A673 (cell line): ENCODE data around the gene USP36. TPM values are rescaled to one million over a fixed set of nuclear protein-coding genes. Genes with fewer than 3 reads are reported as not detected.

Experiments
- BruUV-seq: library from RNA; stranded (reverse); fragments of 400-500 nt; replicated peaks from 2 replicates; lab custom pipeline; 2021; lab: Mats Ljungman, UMichigan
- CTCF ChIA-PET: fragments of 300-600 bp; sonication (Branson Sonifier 250); formaldehyde crosslinking; loops from one replicate; lab custom pipeline; 2022; ENCODE audit warnings: antibody characterized with exemption; lab: Charles Lee
- POLR2A ChIA-PET: fragments of 300-600 bp; sonication (Branson Sonifier 250); formaldehyde crosslinking; loops from one replicate; lab custom pipeline; 2022; ENCODE audit warnings: antibody characterized with exemption; ENCODE audit not compliant: low non-redundant PET; lab: Charles Lee
- DNase-seq: peaks from one replicate; pipeline ENCODE4 v3.0.0-alpha.2; 2015; ENCODE audit warnings: low spot score
- H3K27ac ChIP-seq: fragments of 200-600 bp; sonication (generic); 2 replicates; pipeline ENCODE4 v1.5.1; 2016; ENCODE audit warnings: mixed run types, low read depth, mild to moderate bottlenecking, mixed read lengths, antibody characterized with exemption, low read length; ENCODE audit not compliant: poor library complexity, severe bottlenecking
- H3K27me3 ChIP-seq: fragments of 200-600 bp; sonication (generic); replicated peaks from 2 replicates; pipeline ENCODE4 v1.6.1; 2017; ENCODE audit warnings: mixed run types, low read depth, mild to moderate bottlenecking, mixed read lengths, antibody characterized with exemption, low read length; ENCODE audit not compliant: insufficient read depth, poor library complexity
- H3K36me3 ChIP-seq: fragments of 200-600 bp; sonication (generic); 2 replicates; pipeline ENCODE4 v1.6.1; 2016; ENCODE audit warnings: mixed run types, mild to moderate bottlenecking, mixed read lengths, antibody characterized with exemption, low read length; ENCODE audit not compliant: insufficient read depth, poor library complexity, severe bottlenecking
- H3K4me1 ChIP-seq: fragments of 200-600 bp; sonication (generic); 2 replicates; pipeline ENCODE4 v1.6.1; 2017; ENCODE audit warnings: mixed run types, mild to moderate bottlenecking, mixed read lengths, antibody characterized with exemption, low read length; ENCODE audit not compliant: insufficient read depth, poor library complexity, severe bottlenecking
- H3K4me3 ChIP-seq: fragments of 200-600 bp; sonication (generic); 2 replicates; pipeline ENCODE4 v1.5.1; 2016; ENCODE audit warnings: low read depth, mixed run types, mild to moderate bottlenecking, mixed read lengths, low read length; ENCODE audit not compliant: poor library complexity, severe bottlenecking
- H3K9me3 ChIP-seq: fragments of 200-600 bp; sonication (generic); 2 replicates; pipeline ENCODE4 v1.6.1; 2016; ENCODE audit warnings: mixed run types, low read depth, mild to moderate bottlenecking, mixed read lengths, antibody characterized with exemption, low read length; ENCODE audit not compliant: poor library complexity, severe bottlenecking
- EZH2 ChIP-seq: fragments of 200-600 bp; sonication (generic); IDR thresholded peaks from 2 replicates; pipeline ENCODE4 v1.6.1; 2017; ENCODE audit warnings: borderline replicate concordance, low read depth, mild to moderate bottlenecking, mixed read lengths, antibody characterized with exemption, low read length; ENCODE audit not compliant: poor library complexity, severe bottlenecking
- intact Hi-C: fragments of 100-400 bp; cut with micrococcal nuclease; formaldehyde crosslinking; loops from one replicate; pipeline ENCODE4 v1.10.0; 2022; ENCODE audit not compliant: unreplicated experiment
- total RNA-seq: library from RNA; stranded (reverse); gene quantifications from 2 replicates; pipeline ENCODE4 v1.2.3, GENCODE V29; 2021
- TF ChIP-seq, protein P1 (sequence below): fragments of 300-800, 200-600 bp; sonication (generic); conservative IDR thresholded peaks from 2 replicates; pipeline ENCODE4 v1.5.1; 2017; ENCODE audit warnings: low read depth, mild to moderate bottlenecking, antibody characterized with exemption, low read length, moderate library complexity, mixed read lengths

Gene USP36
- total RNA-seq, 1 experiment from 2014 or later, result 74.9 TPM

DNA sequence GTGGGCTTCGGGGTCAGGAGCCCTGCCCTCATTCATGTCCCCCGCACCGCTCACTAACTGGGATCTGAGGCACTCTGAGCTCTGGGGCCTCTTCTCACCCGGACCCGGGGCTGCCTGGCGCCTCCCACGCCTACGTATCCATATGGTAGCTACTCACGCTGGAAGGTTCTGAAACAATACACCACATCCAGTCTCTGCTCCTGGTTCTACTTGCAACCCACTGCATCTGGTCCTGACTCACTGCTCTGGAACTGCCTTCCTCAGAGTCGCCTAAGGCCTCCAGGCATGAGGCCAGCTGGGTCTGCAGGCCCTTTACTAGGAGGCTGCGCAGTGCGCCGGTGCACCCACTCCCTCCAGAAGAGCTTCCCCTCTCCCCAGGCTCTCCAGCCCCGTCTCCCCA, 18.1 kb downstream of the USP36 start:
- intact Hi-C loops, result no loop called here
- Histone ChIP-seq H3K9me3 (no peaks in the 10 kb centered on the region), H3K4me1 (peaks cover 19% of the 10 kb centered on the region), H3K36me3 (peaks cover 70% of the 10 kb centered on the region), H3K27ac (no peak overlapping the region), H3K4me3 (no peak overlapping the region), H3K27me3 (no peaks in the 10 kb centered on the region)
- CTCF ChIA-PET, result no interaction called here
- no peak for DNase-seq
- no TSS peak for BruUV-seq
- POLR2A ChIA-PET, result no interaction called here
- TF ChIP-seq, protein P1, sequence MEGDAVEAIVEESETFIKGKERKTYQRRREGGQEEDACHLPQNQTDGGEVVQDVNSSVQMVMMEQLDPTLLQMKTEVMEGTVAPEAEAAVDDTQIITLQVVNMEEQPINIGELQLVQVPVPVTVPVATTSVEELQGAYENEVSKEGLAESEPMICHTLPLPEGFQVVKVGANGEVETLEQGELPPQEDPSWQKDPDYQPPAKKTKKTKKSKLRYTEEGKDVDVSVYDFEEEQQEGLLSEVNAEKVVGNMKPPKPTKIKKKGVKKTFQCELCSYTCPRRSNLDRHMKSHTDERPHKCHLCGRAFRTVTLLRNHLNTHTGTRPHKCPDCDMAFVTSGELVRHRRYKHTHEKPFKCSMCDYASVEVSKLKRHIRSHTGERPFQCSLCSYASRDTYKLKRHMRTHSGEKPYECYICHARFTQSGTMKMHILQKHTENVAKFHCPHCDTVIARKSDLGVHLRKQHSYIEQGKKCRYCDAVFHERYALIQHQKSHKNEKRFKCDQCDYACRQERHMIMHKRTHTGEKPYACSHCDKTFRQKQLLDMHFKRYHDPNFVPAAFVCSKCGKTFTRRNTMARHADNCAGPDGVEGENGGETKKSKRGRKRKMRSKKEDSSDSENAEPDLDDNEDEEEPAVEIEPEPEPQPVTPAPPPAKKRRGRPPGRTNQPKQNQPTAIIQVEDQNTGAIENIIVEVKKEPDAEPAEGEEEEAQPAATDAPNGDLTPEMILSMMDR, result no peak
- TF ChIP-seq EZH2, result no peak

- Histone ChIP-seq H3K4me3 (no peak overlapping the region), H3K4me1 (peaks cover 19% of the 10 kb centered on the region), H3K9me3 (no peaks in the 10 kb centered on the region), H3K27me3 (no peaks in the 10 kb centered on the region), H3K27ac (no peak overlapping the region), H3K36me3 (peaks cover 71% of the 10 kb centered on the region)
- no peak for DNase-seq
- ChIA-PET CTCF (no interaction called here), POLR2A (no interaction called here)
- TF ChIP-seq, protein P1, result no peak
- intact Hi-C loops, result no loop called here
- no TSS peak for BruUV-seq
Observed at GRCh38 chr17:78821961-78822360, 18.7 kb downstream of the USP36 start.

DNA sequence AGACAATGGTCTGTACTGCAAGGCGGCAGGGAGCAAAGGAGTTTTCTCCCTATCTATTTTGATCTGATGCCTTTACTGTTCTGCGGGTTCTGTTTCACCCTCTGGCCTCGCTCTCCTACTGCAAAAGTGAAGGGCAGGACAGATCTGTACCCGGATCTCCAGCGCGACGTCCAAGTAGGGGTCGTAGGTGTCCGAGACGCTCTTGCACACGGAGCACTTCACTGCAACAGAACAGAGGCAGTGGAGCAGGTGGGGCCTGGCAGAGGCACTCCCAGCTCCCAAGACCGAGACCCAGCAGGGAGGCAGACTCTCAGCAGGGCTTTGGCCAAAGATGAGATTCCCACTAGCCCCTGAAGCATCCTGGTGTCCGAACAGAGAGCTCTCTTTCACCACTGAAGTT, 19.8 kb downstream of the USP36 start:
- CTCF ChIA-PET, result no interaction called here
- POLR2A ChIA-PET, result no interaction called here
- no peaks in the 10 kb centered on the region for H3K27me3 ChIP-seq
- no peak for DNase-seq
- H3K36me3 ChIP-seq, result peaks cover 72% of the 10 kb centered on the region
- H3K4me1 ChIP-seq, result peaks cover 19% of the 10 kb centered on the region
- H3K9me3 ChIP-seq, result no peaks in the 10 kb centered on the region
- no peak overlapping the region for H3K27ac ChIP-seq
- no TSS peak for BruUV-seq
- intact Hi-C loops, result no loop called here
- no peak for TF ChIP-seq EZH2
- TF ChIP-seq, protein P1, result no peak
- no peak overlapping the region for H3K4me3 ChIP-seq
